ENCODE measurements around the gene OSM. TPM values are rescaled to one million over a fixed set of nuclear protein-coding genes. Genes with fewer than 3 reads are reported as not detected.
"Not testable (repeated sequence)": the region's sequence is repeated elsewhere in the genome, so short reads cannot be mapped to it uniquely, and the experiment has no call there.

Gene OSM
- polyA plus RNA-seq, 3 donors, result 48.0 to 295 (median 146) TPM

DNA sequence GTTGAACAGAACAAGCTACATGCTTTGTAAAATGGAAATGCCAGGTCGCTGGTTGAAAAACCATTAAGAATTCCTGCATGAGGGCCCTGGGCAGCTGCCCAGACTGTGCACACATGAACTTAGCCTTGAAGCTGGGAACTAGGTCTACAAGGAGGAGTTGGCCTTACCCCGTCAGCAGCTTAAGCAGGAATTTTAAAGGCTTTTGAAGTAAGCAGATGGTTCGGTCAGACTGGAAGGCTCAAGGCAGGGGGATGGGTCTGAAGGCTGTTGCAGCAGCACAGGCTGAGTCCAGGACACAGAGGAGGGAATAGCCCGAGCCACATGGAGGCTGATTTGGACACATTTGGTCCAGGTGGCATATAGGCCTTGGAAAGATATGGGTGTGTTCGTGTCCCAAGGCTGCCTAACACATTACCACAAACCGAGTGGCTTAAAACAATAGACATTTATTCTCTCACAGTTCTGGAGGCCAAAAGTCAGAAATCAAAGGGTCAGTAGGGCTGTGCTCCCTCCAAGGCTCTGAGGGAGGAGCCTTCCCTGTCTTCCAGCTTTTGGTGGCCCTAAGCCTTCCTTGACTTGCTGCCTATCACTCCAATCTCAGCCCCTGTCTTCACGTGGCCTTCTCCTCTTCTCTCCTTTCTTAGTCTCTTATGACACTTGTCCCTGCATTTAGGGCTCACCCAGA lies 31.7 kb downstream of the OSM start:
- Histone ChIP-seq H3K9me3 (replicated peaks in 1 of 2; ENCODE audit: control insufficient read depth in 1 of 2, insufficient read depth in 1 of 2, low read length in 2 of 2) (peaks cover 0 to 6% of the 10 kb centered on the region in 2 donors), H2AFZ (ENCODE audit: insufficient read depth, low read depth, low read length, poor library complexity, severe bottlenecking) (no peak overlapping the region), H3K27ac (ENCODE audit: low read depth in 1 of 2, low read length in 2 of 2) (no peak overlapping the region), H3K36me3 (replicated peaks in 1 of 2; ENCODE audit: control insufficient read depth in 1 of 2, insufficient read depth in 2 of 2, low read length in 2 of 2) (no peaks in the 10 kb centered on the region), H3K4me3 (replicated peaks in 1 of 3; ENCODE audit: low read depth in 2 of 3, low read length in 3 of 3) (no peak overlapping the region), H3K4me1 (ENCODE audit: control insufficient read depth in 1 of 2, insufficient read depth in 2 of 2, low read length in 2 of 2) (no peaks in the 10 kb centered on the region), H4K20me1 (ENCODE audit: insufficient read depth, low read length) (no peaks in the 10 kb centered on the region), H3K79me2 (ENCODE audit: insufficient read depth, low read length) (no peaks in the 10 kb centered on the region), H3K9ac (ENCODE audit: insufficient read depth, low read length, poor library complexity, severe bottlenecking) (no peak overlapping the region), H3K4me2 (replicated peaks; ENCODE audit: extremely low read depth, low read length, poor library complexity, severe bottlenecking) (no peak overlapping the region), H3K27me3 (ENCODE audit: control insufficient read depth in 2 of 2, insufficient read depth in 2 of 2, low read length in 2 of 2) (no peaks in the 10 kb centered on the region)
- Mint-ChIP-seq H3K36me3 (no peaks in the 10 kb centered on the region), H3K27me3 (ENCODE audit: low read depth in 3 of 3) (peaks cover 0 to 15% (median 4%) of the 10 kb centered on the region in 3 donors), H3K4me3 (no peak overlapping the region), H3K27ac (no peak overlapping the region), H3K9me3 (peaks cover 3 to 8% (median 6%) of the 10 kb centered on the region in 7 donors), H3K4me1 (no peaks in the 10 kb centered on the region)
- no peak for DNase-seq
- intact Hi-C loops (cut with micrococcal nuclease), result no loop called here
- 87% methylated on average over 5 of the region's 7 CpGs for WGBS (ENCODE audit: insufficient coverage)
- TF ChIP-seq, protein P1, sequence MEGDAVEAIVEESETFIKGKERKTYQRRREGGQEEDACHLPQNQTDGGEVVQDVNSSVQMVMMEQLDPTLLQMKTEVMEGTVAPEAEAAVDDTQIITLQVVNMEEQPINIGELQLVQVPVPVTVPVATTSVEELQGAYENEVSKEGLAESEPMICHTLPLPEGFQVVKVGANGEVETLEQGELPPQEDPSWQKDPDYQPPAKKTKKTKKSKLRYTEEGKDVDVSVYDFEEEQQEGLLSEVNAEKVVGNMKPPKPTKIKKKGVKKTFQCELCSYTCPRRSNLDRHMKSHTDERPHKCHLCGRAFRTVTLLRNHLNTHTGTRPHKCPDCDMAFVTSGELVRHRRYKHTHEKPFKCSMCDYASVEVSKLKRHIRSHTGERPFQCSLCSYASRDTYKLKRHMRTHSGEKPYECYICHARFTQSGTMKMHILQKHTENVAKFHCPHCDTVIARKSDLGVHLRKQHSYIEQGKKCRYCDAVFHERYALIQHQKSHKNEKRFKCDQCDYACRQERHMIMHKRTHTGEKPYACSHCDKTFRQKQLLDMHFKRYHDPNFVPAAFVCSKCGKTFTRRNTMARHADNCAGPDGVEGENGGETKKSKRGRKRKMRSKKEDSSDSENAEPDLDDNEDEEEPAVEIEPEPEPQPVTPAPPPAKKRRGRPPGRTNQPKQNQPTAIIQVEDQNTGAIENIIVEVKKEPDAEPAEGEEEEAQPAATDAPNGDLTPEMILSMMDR (IDR thresholded peaks at IDR 0.05), result no peak

- H3K4me3 ChIP-seq (replicated peaks in 1 of 3; ENCODE audit: low read depth in 2 of 3, low read length in 3 of 3); H4K20me1 ChIP-seq (ENCODE audit: insufficient read depth, low read length); H3K36me3 ChIP-seq (replicated peaks in 1 of 2; ENCODE audit: control insufficient read depth in 1 of 2, insufficient read depth in 2 of 2, low read length in 2 of 2); H3K27ac Mint-ChIP-seq; H3K9me3 Mint-ChIP-seq; H3K4me3 Mint-ChIP-seq; H3K36me3 Mint-ChIP-seq; H2AFZ ChIP-seq (ENCODE audit: insufficient read depth, low read depth, low read length, poor library complexity, severe bottlenecking); DNase-seq; H3K27ac ChIP-seq (ENCODE audit: low read depth in 1 of 2, low read length in 2 of 2); H3K9ac ChIP-seq (ENCODE audit: insufficient read depth, low read length, poor library complexity, severe bottlenecking); H3K9me3 ChIP-seq (replicated peaks in 1 of 2; ENCODE audit: control insufficient read depth in 1 of 2, insufficient read depth in 1 of 2, low read length in 2 of 2); intact Hi-C loops (cut with micrococcal nuclease); H3K4me1 ChIP-seq (ENCODE audit: control insufficient read depth in 1 of 2, insufficient read depth in 2 of 2, low read length in 2 of 2); H3K27me3 ChIP-seq (ENCODE audit: control insufficient read depth in 2 of 2, insufficient read depth in 2 of 2, low read length in 2 of 2); H3K4me1 Mint-ChIP-seq; H3K4me2 ChIP-seq (replicated peaks; ENCODE audit: extremely low read depth, low read length, poor library complexity, severe bottlenecking); H3K79me2 ChIP-seq (ENCODE audit: insufficient read depth, low read length): not testable (repeated sequence)
- WGBS (ENCODE audit: insufficient coverage), result no CpG with 5 or more reads among the region's 3 CpGs
- peaks cover 2 to 15% (median 4%) of the 10 kb centered on the region in 3 donors for H3K27me3 Mint-ChIP-seq (ENCODE audit: low read depth in 3 of 3)
These were observed 32.3 kb downstream of the OSM start for GRCh38 chr22:30234325-30234724.

All from CD14-positive monocyte (primary cell).